Upper lobe of left lung (tissue), 4 donors: ENCODE measurements around the gene HCK.

Source experiments
- CTCF ChIP-seq, 6 experiments: fragments of 450-650 bp in 4 of 6; fragments of 200-600 bp in 2 of 6; sonication (generic) in 2 of 6; IDR thresholded peaks; one replicate each; pipeline ENCODE4 v1.5.1; 2016 to 2019; ENCODE audit warnings: antibody characterized with exemption in 6 of 6
- POLR2A ChIP-seq, 4 donors: fragments of 450-650 bp; IDR thresholded peaks; one replicate each; pipeline ENCODE4 v1.5.1; 2016 to 2017; ENCODE audit warnings: antibody characterized with exemption in 4 of 4, mild to moderate bottlenecking in 2 of 4
- POLR2AphosphoS5 ChIP-seq, 2 donors: sonication (generic); formaldehyde crosslinking; IDR thresholded peaks; one replicate each; pipeline ENCODE4 v1.5.1; 2017; ENCODE audit warnings: antibody characterized with exemption in 2 of 2

DNA sequence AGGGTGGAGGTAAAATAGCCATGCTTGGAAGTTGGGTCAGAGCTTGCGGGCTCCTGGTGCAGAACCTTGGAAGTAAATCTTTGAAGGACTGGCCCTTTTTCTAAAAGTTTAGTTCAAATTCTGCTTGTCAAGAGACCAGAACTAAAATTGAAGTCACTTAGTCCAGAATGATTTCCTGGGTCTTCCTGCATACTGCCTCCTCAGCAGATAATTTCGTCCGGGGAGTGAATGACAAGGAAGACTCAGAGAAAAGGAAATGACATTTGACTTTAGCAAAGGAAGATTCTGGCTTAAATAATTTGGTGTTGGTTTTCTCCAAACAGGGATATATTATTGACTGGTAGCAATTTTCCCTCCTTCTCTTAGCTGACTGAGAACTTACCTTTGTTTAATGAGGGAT is 58.7 kb downstream of the HCK start:
- TF ChIP-seq POLR2AphosphoS5 (IDR thresholded peaks at IDR 0.05) (no peak), POLR2A (IDR thresholded peaks at IDR 0.05) (no peak), CTCF (IDR thresholded peaks at IDR 0.05) (no peak)
